NCI-H226 (cell line): ENCODE results near the gene LTBP2.

Source experiments
- DNase-seq: peaks from one replicate; pipeline ENCODE4 v3.0.0-alpha.2; 2015

Gene LTBP2

GRCh38 chr14:74571441-74571841 is 40.6 kb downstream of the LTBP2 start:
- DNase-seq: peak; percentile 21

- DNase-seq: no peak
Measured at GRCh38 chr14:74570696-74571095, 41.3 kb downstream of the LTBP2 start.

GRCh38 chr14:74569806-74570591 is 42.0 kb downstream of the LTBP2 start:
- DNase-seq: peak; percentile 53

GRCh38 chr14:74569387-74569786 is 42.6 kb downstream of the LTBP2 start:
- no peak for DNase-seq

GRCh38 chr14:74568911-74569310 is 43.1 kb downstream of the LTBP2 start:
- DNase-seq: no peak

GRCh38 chr14:74568380-74568649 is 43.7 kb downstream of the LTBP2 start:
- no peak for DNase-seq

- DNase-seq: no peak
Measured at GRCh38 chr14:74567646-74568379, 44.2 kb downstream of the LTBP2 start.

GRCh38 chr14:74567219-74567618 is 44.8 kb downstream of the LTBP2 start:
- no peak for DNase-seq

- peak; percentile 91 for DNase-seq
Measured at GRCh38 chr14:74566174-74567141, 45.6 kb downstream of the LTBP2 start.

- no peak for DNase-seq
Measured at GRCh38 chr14:74563586-74564159, 48.4 kb downstream of the LTBP2 start.

GRCh38 chr14:74563233-74563585 is 48.8 kb downstream of the LTBP2 start:
- DNase-seq: no peak

- DNase-seq: no peak
Measured at GRCh38 chr14:74562515-74563232, 49.4 kb downstream of the LTBP2 start.

- no peak for DNase-seq
Measured at GRCh38 chr14:74558655-74559054, 53.4 kb downstream of the LTBP2 start.

GRCh38 chr14:74557691-74558090 is 54.3 kb downstream of the LTBP2 start:
- DNase-seq: no peak

- DNase-seq: no peak
Measured at GRCh38 chr14:74555476-74556050, 56.5 kb downstream of the LTBP2 start.

GRCh38 chr14:74554742-74555362 is 57.2 kb downstream of the LTBP2 start:
- no peak for DNase-seq

GRCh38 chr14:74552623-74553022 is 59.4 kb downstream of the LTBP2 start:
- DNase-seq: no peak

GRCh38 chr14:74551431-74552371 is 60.3 kb downstream of the LTBP2 start:
- no peak for DNase-seq

GRCh38 chr14:74551001-74551400 is 61.0 kb downstream of the LTBP2 start:
- DNase-seq: no peak

GRCh38 chr14:74550071-74550470 is 62.0 kb downstream of the LTBP2 start:
- no peak for DNase-seq
